Activated CD8-positive, alpha-beta T cell treated with anti-CD3 and anti-CD28 coated beads for 36 hours (primary cell): ENCODE data around the gene RBL1. TPM values are rescaled to one million over a fixed set of nuclear protein-coding genes. Genes with fewer than 3 reads are reported as not detected.
A peak's percentile ranks its signal among the peaks of the same experiment; 100 is the strongest.

Experiments used
- ATAC-seq: fragments of 200-7000 bp; cut with Tn5 transposase; one replicate; pipeline ENCODE4 v1.10.0; 2021; ENCODE audit warnings: mild to moderate bottlenecking, moderate library complexity
- CTCF ChIA-PET: fragments of 350-600 bp; sonication (Branson Sonifier 250); formaldehyde crosslinking; loops from one replicate; lab custom pipeline; 2021; ENCODE audit warnings: antibody characterized with exemption; lab: Charles Lee
- POLR2A ChIA-PET: fragments of 350-600 bp; sonication (Branson Sonifier 250); formaldehyde crosslinking; loops from one replicate; lab custom pipeline; 2021; ENCODE audit warnings: antibody characterized with exemption; lab: Charles Lee
- DNase-seq: peaks from one replicate; pipeline ENCODE4 v3.0.0-alpha.2; 2020
- H3K27ac Mint-ChIP-seq: one replicate; pipeline ENCODE4 v1.8.0; 2021; ENCODE audit warnings: mild to moderate bottlenecking, mixed read lengths
- H3K27me3 Mint-ChIP-seq: one replicate; pipeline ENCODE4 v1.8.0; 2021; ENCODE audit warnings: mixed read lengths
- H3K36me3 Mint-ChIP-seq: one replicate; pipeline ENCODE4 v1.8.0; 2021; ENCODE audit warnings: low read depth, mixed read lengths
- H3K4me1 Mint-ChIP-seq: one replicate; pipeline ENCODE4 v1.8.0; 2021; ENCODE audit warnings: low read depth, mixed read lengths
- H3K4me3 Mint-ChIP-seq: one replicate; pipeline ENCODE4 v1.8.0; 2021; ENCODE audit warnings: mild to moderate bottlenecking, moderate library complexity, mixed read lengths
- H3K9me3 Mint-ChIP-seq: one replicate; pipeline ENCODE4 v1.8.0; 2021; ENCODE audit warnings: mixed read lengths
- CTCF ChIP-seq: fragments of 200-600 bp; IDR thresholded peaks from one replicate; pipeline ENCODE4 v1.8.0; 2022; ENCODE audit warnings: antibody characterized with exemption, mild to moderate bottlenecking
- intact Hi-C: fragments of 100-400 bp; cut with micrococcal nuclease; formaldehyde crosslinking; loops from one replicate; pipeline ENCODE4 v1.10.0; 2022
- total RNA-seq, 2 experiments: library from RNA; stranded (reverse); gene quantifications; one replicate each; pipeline ENCODE4 v1.2.3, GENCODE V29; 2021

The RBL1 gene
- total RNA-seq, 2 experiments from 2014 or later = 33.9 to 39.6 TPM

GRCh38 chr20:36951979-36952738 is 143.6 kb downstream of the RBL1 start:
- DNase-seq (no peak), ATAC-seq (no peak)
- Mint-ChIP-seq H3K4me3 (peak overlapping the region; percentile 92), H3K36me3 (peaks cover 6% of the 10 kb centered on the region), H3K27me3 (no peaks in the 10 kb centered on the region), H3K4me1 (peaks cover 37% of the 10 kb centered on the region), H3K9me3 (no peaks in the 10 kb centered on the region), H3K27ac (peak overlapping the region; percentile 87)
- ChIA-PET CTCF (interaction anchor here (1.2 to 1.4 kb wide), 2 partner anchors 32 to 92 kb away, joined by 3 read pairs; no protein-coding TSS in a partner anchor), POLR2A (interaction anchor here (0.6 kb wide), 1 partner anchor 1293 kb away, joined by 3 read pairs; no protein-coding TSS in a partner anchor)
- intact Hi-C loops = loop anchor here (10.0 kb wide), 1 partner anchor 93 kb away; no protein-coding TSS in a partner anchor
- no peak for TF ChIP-seq CTCF

- H3K27ac Mint-ChIP-seq = peak within 1 kb of the TSS; percentile 87
- H3K4me1 Mint-ChIP-seq = peaks cover 44% of the 10 kb centered on the region
- peak within 1 kb of the TSS; percentile 92 for H3K4me3 Mint-ChIP-seq
- DNase-seq (peak; percentile 93), ATAC-seq (peak; percentile 93)
- intact Hi-C loops = loop anchor here (10.0 kb wide), 1 partner anchor 93 kb away; no protein-coding TSS in a partner anchor
- no peaks in the 10 kb centered on the region for H3K27me3 Mint-ChIP-seq
- ChIA-PET POLR2A (no interaction called here), CTCF (no interaction called here)
- no peaks in the 10 kb centered on the region for H3K9me3 Mint-ChIP-seq
- no peak for TF ChIP-seq CTCF
- H3K36me3 Mint-ChIP-seq = peaks cover 12% of the 10 kb centered on the region
Measured at GRCh38 chr20:36951198-36951978, 144.4 kb downstream of the RBL1 start, which contains the start of gene SAMHD1. TSS of gene SAMHD1 (minus strand) at chr20:36951708. CDS start at chr20:36951643, 65 bp downstream.

- H3K4me1 Mint-ChIP-seq = peaks cover 50% of the 10 kb centered on the region
- DNase-seq (peak; percentile 64), ATAC-seq (no peak)
- CTCF ChIA-PET = no interaction called here
- intact Hi-C loops = loop anchor here (10.0 kb wide), 1 partner anchor 94 kb away; no protein-coding TSS in a partner anchor
- no peaks in the 10 kb centered on the region for H3K9me3 Mint-ChIP-seq
- no peak for TF ChIP-seq CTCF
- peak overlapping the region; percentile 87 for H3K27ac Mint-ChIP-seq
- peaks cover 17% of the 10 kb centered on the region for H3K36me3 Mint-ChIP-seq
- peak overlapping the region; percentile 92 for H3K4me3 Mint-ChIP-seq
- POLR2A ChIA-PET = interaction anchor here (0.6 to 1.7 kb wide), 2 partner anchors 13 to 145 kb away, joined by 3 to 7 read pairs; partner anchors contain the start of gene RBL1
- H3K27me3 Mint-ChIP-seq = no peaks in the 10 kb centered on the region
Measured at GRCh38 chr20:36950414-36951197, 145.2 kb downstream of the RBL1 start.

Other genes starting within 250 kb of the RBL1 start
- gene TLDC2, start 219.9 kb downstream of the RBL1 start, total RNA-seq = not detected
- 10 to 100 TPM; 30.6 to 35.9 TPM for gene SAMHD1, start 144.3 kb downstream of the RBL1 start, total RNA-seq
- 100 to 1,000 TPM; 103 to 107 TPM for gene RPN2, start 83.3 kb upstream of the RBL1 start, total RNA-seq
- gene MROH8, start 83.6 kb upstream of the RBL1 start, total RNA-seq = 1 to 10 TPM; 2.1 to 3.1 TPM
- not detected for gene GHRH, start 165.8 kb upstream of the RBL1 start, total RNA-seq
- 10 to 100 TPM; 11.1 to 12.1 TPM for gene MANBAL, start 193.7 kb upstream of the RBL1 start, total RNA-seq